Esophagus muscularis mucosa (tissue), 4 donors: ENCODE data around the gene CASD1. TPM values are rescaled to one million over a fixed set of nuclear protein-coding genes. Genes with fewer than 3 reads are reported as not detected.

Experiments used
- DNase-seq: peaks from one replicate; pipeline ENCODE4 v3.0.0-alpha.2; 2017; ENCODE audit errors: extremely low spot score
- H3K27ac ChIP-seq, 4 donors: fragments of 200-600 bp; sonication (generic); replicated peaks in 1 of 4; 1 replicate in 3 of 4; 2 replicates in 1 of 4; pipeline ENCODE4 v1.5.1; 2016 to 2019; ENCODE audit warnings: mild to moderate bottlenecking in 1 of 4
- H3K27me3 ChIP-seq, 4 donors: fragments of 200-600 bp; sonication (generic); one replicate each; pipeline versions ENCODE4 v1.5.1 to v1.6.0; 2016 to 2019
- H3K36me3 ChIP-seq, 4 donors: fragments of 200-600 bp; sonication (generic); one replicate each; pipeline ENCODE4 v1.5.1; 2016 to 2019
- H3K4me1 ChIP-seq, 4 donors: fragments of 200-600 bp; sonication (generic); one replicate each; pipeline ENCODE4 v1.5.1; 2016 to 2019
- H3K4me3 ChIP-seq, 4 donors: fragments of 200-600 bp; sonication (generic); 1 replicate in 2 of 4; 2 replicates in 2 of 4; pipeline ENCODE4 v1.5.1; 2016 to 2019; ENCODE audit warnings: mild to moderate bottlenecking in 4 of 4, moderate library complexity in 1 of 4
- H3K9me3 ChIP-seq, 4 donors: fragments of 200-600 bp; sonication (generic); 1 replicate in 3 of 4; 2 replicates in 1 of 4; pipeline ENCODE4 v1.5.1; 2016 to 2019
- EP300 ChIP-seq: sonication (generic); formaldehyde crosslinking; IDR thresholded peaks from one replicate; pipeline ENCODE4 v1.6.1; 2017; ENCODE audit warnings: antibody characterized with exemption
- POLR2A ChIP-seq: fragments of 450-650 bp; IDR thresholded peaks from one replicate; pipeline ENCODE4 v1.6.1; 2017; ENCODE audit warnings: antibody characterized with exemption, moderate library complexity, mild to moderate bottlenecking, low read depth
- POLR2AphosphoS5 ChIP-seq, 2 donors: sonication (generic); formaldehyde crosslinking; IDR thresholded peaks; one replicate each; pipeline ENCODE4 v1.6.1; 2017; ENCODE audit warnings: antibody characterized with exemption in 2 of 2
- WGBS: methylation state at CpG from one replicate; pipeline ENCODE4 v1.1.5; 2018; 5-methylcytosine and 5-hydroxymethylcytosine counted together
- intact Hi-C: fragments of 100-400 bp; cut with DNase I; formaldehyde crosslinking; loops from one replicate; pipeline ENCODE4 v1.15.1; 2023
- small RNA-seq, 3 donors: library from RNA; depleted of rRNA; stranded (forward); fragments of <200 nt; gene quantifications; one replicate each; pipeline ENCODE3, GENCODE V24; 2016
- total RNA-seq, 4 donors: library from RNA; depleted of rRNA; stranded (reverse); fragments of >200 nt; gene quantifications; one replicate each; pipeline versions ENCODE4 v1.1.0 to v1.2.1, GENCODE V29; 2016
- TF ChIP-seq, protein P1 (sequence below), 3 experiments: fragments of 200-600 bp in 2 of 3; fragments of 450-650 bp in 1 of 3; sonication (generic) in 2 of 3; IDR thresholded peaks; one replicate each; pipeline ENCODE4 v1.5.1; 2017 to 2019; ENCODE audit warnings: antibody characterized with exemption in 3 of 3, mild to moderate bottlenecking in 2 of 3, moderate library complexity in 1 of 3

CASD1 gene
- total RNA-seq, 4 donors from 2014 or later, result 17.6 to 27.0 (median 18.8) TPM

- intact Hi-C loops, result no loop called here
- Histone ChIP-seq H3K27me3 (no peaks in the 10 kb centered on the region), H3K9me3 (peaks cover 0 to 2% (median 0%) of the 10 kb centered on the region in 4 donors), H3K27ac (no peak overlapping the region), H3K4me1 (no peaks in the 10 kb centered on the region), H3K36me3 (peaks cover 0 to 40% (median 4%) of the 10 kb centered on the region in 4 donors), H3K4me3 (no peak overlapping the region)
- DNase-seq, result no peak
- no peak for TF ChIP-seq POLR2AphosphoS5 (IDR thresholded peaks at IDR 0.05)
- no peak for TF ChIP-seq POLR2A
- WGBS, result 100% methylated on average over 1 of the region's 1 CpG
Observed at GRCh38 chr7:94602181-94602580, 92.6 kb downstream of the CASD1 start.

GRCh38 chr7:94605031-94605430 is 95.4 kb downstream of the CASD1 start:
- H3K36me3 ChIP-seq, result peaks cover 0 to 13% (median 0%) of the 10 kb centered on the region in 4 donors
- H3K9me3 ChIP-seq, result peaks cover 0 to 4% (median 0%) of the 10 kb centered on the region in 4 donors
- 93% methylated on average over 1 of the region's 1 CpG for WGBS
- DNase-seq, result no peak
- no peak overlapping the region for H3K4me3 ChIP-seq
- H3K27me3 ChIP-seq, result no peaks in the 10 kb centered on the region
- no peaks in the 10 kb centered on the region for H3K4me1 ChIP-seq
- TF ChIP-seq EP300 (no peak), POLR2AphosphoS5 (IDR thresholded peaks at IDR 0.05) (no peak), POLR2A (no peak)
- TF ChIP-seq, protein P1, sequence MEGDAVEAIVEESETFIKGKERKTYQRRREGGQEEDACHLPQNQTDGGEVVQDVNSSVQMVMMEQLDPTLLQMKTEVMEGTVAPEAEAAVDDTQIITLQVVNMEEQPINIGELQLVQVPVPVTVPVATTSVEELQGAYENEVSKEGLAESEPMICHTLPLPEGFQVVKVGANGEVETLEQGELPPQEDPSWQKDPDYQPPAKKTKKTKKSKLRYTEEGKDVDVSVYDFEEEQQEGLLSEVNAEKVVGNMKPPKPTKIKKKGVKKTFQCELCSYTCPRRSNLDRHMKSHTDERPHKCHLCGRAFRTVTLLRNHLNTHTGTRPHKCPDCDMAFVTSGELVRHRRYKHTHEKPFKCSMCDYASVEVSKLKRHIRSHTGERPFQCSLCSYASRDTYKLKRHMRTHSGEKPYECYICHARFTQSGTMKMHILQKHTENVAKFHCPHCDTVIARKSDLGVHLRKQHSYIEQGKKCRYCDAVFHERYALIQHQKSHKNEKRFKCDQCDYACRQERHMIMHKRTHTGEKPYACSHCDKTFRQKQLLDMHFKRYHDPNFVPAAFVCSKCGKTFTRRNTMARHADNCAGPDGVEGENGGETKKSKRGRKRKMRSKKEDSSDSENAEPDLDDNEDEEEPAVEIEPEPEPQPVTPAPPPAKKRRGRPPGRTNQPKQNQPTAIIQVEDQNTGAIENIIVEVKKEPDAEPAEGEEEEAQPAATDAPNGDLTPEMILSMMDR (IDR thresholded peaks at IDR 0.05), result no peak
- intact Hi-C loops, result no loop called here
- H3K27ac ChIP-seq, result no peak overlapping the region

Small RNAs within 50 kb of the gene (small RNA-seq; reads per million reads assigned to genes)
- 0 reads per million in 3 donors for gene RNU6-1328P

Other genes starting within 250 kb of the CASD1 start
- gene COL1A2, start 114.9 kb upstream of the CASD1 start, total RNA-seq, result 100 to 1,000 TPM; 227 to 697 (median 347) TPM
- 100 to 1,000 TPM in 1 of 4 donors, 10 to 100 TPM in 3; 72.6 to 135 (median 88.1) TPM for gene SGCE, start 146.3 kb downstream of the CASD1 start, total RNA-seq